ENCODE results near the gene NTN5.

Gene NTN5

GRCh38 chr19:48713864-48714755 lies 41.3 kb upstream of the NTN5 start:
- peaks cover 22% of the 10 kb centered on the region for H3K4me1 ChIP-seq (ENCODE audit: control insufficient read depth, low read length)
- TF ChIP-seq, protein P1, sequence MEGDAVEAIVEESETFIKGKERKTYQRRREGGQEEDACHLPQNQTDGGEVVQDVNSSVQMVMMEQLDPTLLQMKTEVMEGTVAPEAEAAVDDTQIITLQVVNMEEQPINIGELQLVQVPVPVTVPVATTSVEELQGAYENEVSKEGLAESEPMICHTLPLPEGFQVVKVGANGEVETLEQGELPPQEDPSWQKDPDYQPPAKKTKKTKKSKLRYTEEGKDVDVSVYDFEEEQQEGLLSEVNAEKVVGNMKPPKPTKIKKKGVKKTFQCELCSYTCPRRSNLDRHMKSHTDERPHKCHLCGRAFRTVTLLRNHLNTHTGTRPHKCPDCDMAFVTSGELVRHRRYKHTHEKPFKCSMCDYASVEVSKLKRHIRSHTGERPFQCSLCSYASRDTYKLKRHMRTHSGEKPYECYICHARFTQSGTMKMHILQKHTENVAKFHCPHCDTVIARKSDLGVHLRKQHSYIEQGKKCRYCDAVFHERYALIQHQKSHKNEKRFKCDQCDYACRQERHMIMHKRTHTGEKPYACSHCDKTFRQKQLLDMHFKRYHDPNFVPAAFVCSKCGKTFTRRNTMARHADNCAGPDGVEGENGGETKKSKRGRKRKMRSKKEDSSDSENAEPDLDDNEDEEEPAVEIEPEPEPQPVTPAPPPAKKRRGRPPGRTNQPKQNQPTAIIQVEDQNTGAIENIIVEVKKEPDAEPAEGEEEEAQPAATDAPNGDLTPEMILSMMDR (IDR thresholded peaks at IDR 0.05; ENCODE audit: low read depth, low read length, poor library complexity, severe bottlenecking) = no peak
- TF ChIP-seq EZH2phosphoT487 (IDR thresholded peaks at IDR 0.05; ENCODE audit: borderline replicate concordance, low read length) = no peak
- peaks cover 7% of the 10 kb centered on the region for H3K79me2 ChIP-seq (ENCODE audit: control insufficient read depth, low read length)
- no peaks in the 10 kb centered on the region for H3K9me2 ChIP-seq (replicated peaks; ENCODE audit: control insufficient read depth, low read length)
- no peaks in the 10 kb centered on the region for H3K27me3 ChIP-seq (ENCODE audit: control insufficient read depth, low read length)
- H3K4me3 ChIP-seq (ENCODE audit: low read length) = peak overlapping the region; percentile 89
- H4K20me1 ChIP-seq (ENCODE audit: control insufficient read depth, insufficient read depth, low read depth, low read length) = no peaks in the 10 kb centered on the region
- peaks cover 3% of the 10 kb centered on the region; the same call in 1 of the 2 replicates for H3F3A ChIP-seq (ENCODE audit: control insufficient read depth, insufficient read depth)
- H3K36me3 ChIP-seq (ENCODE audit: control insufficient read depth, low read length) = no peaks in the 10 kb centered on the region
- H3K27ac ChIP-seq (ENCODE audit: low read depth, low read length) = peak overlapping the region; percentile 56
- no peaks in the 10 kb centered on the region for H3K9me3 ChIP-seq (ENCODE audit: control insufficient read depth, insufficient read depth, low read length)
- H3K4me2 ChIP-seq (ENCODE audit: low read length) = peak overlapping the region; percentile 98

DNA sequence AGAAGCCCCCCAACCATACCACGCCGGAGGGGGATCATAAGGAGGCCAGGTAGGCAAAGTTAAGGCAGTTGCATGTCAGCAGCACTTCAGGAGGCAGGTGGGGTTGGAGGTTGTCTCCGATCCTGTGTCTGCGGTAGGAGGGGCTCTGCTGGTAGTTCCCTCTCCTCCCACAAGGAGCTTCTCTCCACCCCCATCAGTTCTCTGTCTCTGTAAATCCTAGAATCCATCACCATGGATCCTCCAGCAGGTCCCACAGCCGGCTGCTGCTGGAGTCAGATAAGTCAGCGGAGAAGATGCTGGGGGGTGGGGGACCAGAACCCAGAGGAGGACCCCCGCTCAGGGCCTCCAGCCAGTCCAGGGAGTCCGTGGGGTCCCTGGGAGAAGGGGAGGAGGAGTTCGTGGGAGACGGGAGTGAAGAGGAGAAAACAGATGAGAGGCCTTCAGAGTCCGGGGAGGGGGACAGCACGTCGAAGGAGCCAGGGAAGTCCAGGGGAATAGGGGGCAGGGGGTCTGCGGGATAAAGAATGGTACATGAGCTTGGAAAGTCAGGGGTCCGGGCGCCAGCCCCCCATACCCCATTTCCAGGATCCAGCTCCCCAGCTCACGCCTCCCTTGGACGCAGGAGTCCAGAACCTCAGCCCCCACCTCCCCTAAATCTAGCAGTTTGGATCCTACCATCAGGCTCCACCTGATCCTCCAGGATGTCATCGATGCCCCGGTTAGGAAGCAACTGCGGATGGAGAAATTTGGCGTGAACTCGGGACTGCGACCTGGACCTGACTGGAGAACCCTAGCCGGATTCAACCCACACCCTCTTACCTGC lies 40.4 kb upstream of the NTN5 start:
- no peaks in the 10 kb centered on the region for H3K9me3 ChIP-seq (ENCODE audit: control insufficient read depth, insufficient read depth, low read length)
- peaks cover 22% of the 10 kb centered on the region for H3K4me1 ChIP-seq (ENCODE audit: control insufficient read depth, low read length)
- peak overlapping the region; percentile 89 for H3K4me3 ChIP-seq (ENCODE audit: low read length)
- H3K4me2 ChIP-seq (ENCODE audit: low read length) = peak overlapping the region; percentile 83
- H3K36me3 ChIP-seq (ENCODE audit: control insufficient read depth, low read length) = no peaks in the 10 kb centered on the region
- TF ChIP-seq, protein P1 (IDR thresholded peaks at IDR 0.05; ENCODE audit: low read depth, low read length, poor library complexity, severe bottlenecking) = no peak
- TF ChIP-seq EZH2phosphoT487 (IDR thresholded peaks at IDR 0.05; ENCODE audit: borderline replicate concordance, low read length) = no peak
- H4K20me1 ChIP-seq (ENCODE audit: control insufficient read depth, insufficient read depth, low read depth, low read length) = no peaks in the 10 kb centered on the region
- H3K27ac ChIP-seq (ENCODE audit: low read depth, low read length) = no peak overlapping the region
- peaks cover 3% of the 10 kb centered on the region; the same call in 1 of the 2 replicates for H3F3A ChIP-seq (ENCODE audit: control insufficient read depth, insufficient read depth)
- H3K9me2 ChIP-seq (replicated peaks; ENCODE audit: control insufficient read depth, low read length) = no peaks in the 10 kb centered on the region
- peaks cover 7% of the 10 kb centered on the region for H3K79me2 ChIP-seq (ENCODE audit: control insufficient read depth, low read length)
- H3K27me3 ChIP-seq (ENCODE audit: control insufficient read depth, low read length) = no peaks in the 10 kb centered on the region

DNA sequence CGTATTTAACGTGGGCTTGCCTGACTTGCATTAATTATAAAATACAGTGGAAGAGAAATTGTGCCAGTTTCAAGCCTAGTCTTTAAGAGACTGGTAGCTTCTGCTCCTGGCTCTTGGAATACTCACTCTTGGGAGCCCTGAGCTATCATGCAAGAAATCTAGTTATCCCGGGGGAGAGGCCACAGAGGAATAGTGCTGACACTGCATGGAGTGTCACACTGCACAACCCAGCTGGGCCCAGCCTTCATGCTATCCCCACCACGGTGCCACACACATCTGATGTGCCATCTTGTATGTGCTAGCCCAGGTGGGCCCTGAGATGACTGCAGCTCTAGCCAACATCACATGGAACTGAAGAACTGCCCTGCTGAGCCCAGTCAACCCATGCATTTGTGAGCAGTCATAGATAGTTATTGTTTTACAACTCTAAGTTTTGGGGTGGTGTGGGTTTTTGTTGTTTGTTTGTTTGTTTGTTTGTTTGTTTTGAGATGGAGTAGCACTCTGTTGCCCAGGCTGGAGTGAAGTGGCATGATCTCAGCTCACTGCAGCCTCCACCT lies 38.4 kb upstream of the NTN5 start:
- no peak for TF ChIP-seq EZH2phosphoT487 (IDR thresholded peaks at IDR 0.05; ENCODE audit: borderline replicate concordance, low read length)
- TF ChIP-seq, protein P1 (IDR thresholded peaks at IDR 0.05; ENCODE audit: low read depth, low read length, poor library complexity, severe bottlenecking) = no peak
- Histone ChIP-seq H3K9me3 (ENCODE audit: control insufficient read depth, insufficient read depth, low read length) (no peaks in the 10 kb centered on the region), H3K27ac (ENCODE audit: low read depth, low read length) (no peak overlapping the region), H3F3A (ENCODE audit: control insufficient read depth, insufficient read depth) (no peaks in the 10 kb centered on the region), H4K20me1 (ENCODE audit: control insufficient read depth, insufficient read depth, low read depth, low read length) (no peaks in the 10 kb centered on the region), H3K79me2 (ENCODE audit: control insufficient read depth, low read length) (peaks cover 7% of the 10 kb centered on the region), H3K4me3 (ENCODE audit: low read length) (no peak overlapping the region), H3K4me1 (ENCODE audit: control insufficient read depth, low read length) (peaks cover 22% of the 10 kb centered on the region), H3K4me2 (ENCODE audit: low read length) (no peak overlapping the region), H3K27me3 (ENCODE audit: control insufficient read depth, low read length) (no peaks in the 10 kb centered on the region), H3K9me2 (replicated peaks; ENCODE audit: control insufficient read depth, low read length) (no peaks in the 10 kb centered on the region), H3K36me3 (ENCODE audit: control insufficient read depth, low read length) (no peaks in the 10 kb centered on the region)
